ENCODE measurements around the gene SDHAF3. TPM values are rescaled to one million over a fixed set of nuclear protein-coding genes. Genes with fewer than 3 reads are reported as not detected.
A peak's percentile ranks its signal among the peaks of the same experiment; 100 is the strongest.

SDHAF3 gene
- total RNA-seq, 4 donors from 2014 or later, result 6.4 to 20.8 (median 11.3) TPM

GRCh38 chr7:97167176-97167575 is 49.7 kb downstream of the SDHAF3 start:
- Histone ChIP-seq H3K27ac (no peak overlapping the region), H3K27me3 (no peaks in the 10 kb centered on the region), H3K36me3 (no peaks in the 10 kb centered on the region), H3K4me1 (no peaks in the 10 kb centered on the region), H3K9me3 (no peaks in the 10 kb centered on the region), H3K4me3 (replicated peaks in 1 of 3) (no peak overlapping the region)
- intact Hi-C loops (cut with DNase I), result no loop called here
- no peak for DNase-seq
- WGBS, 2 donors, result 90 to 91% methylated on average over 4 of the region's 4 CpGs
- no peak for TF ChIP-seq CTCF (IDR thresholded peaks at IDR 0.05)
- no peak for TF ChIP-seq POLR2A (IDR thresholded peaks at IDR 0.05)

- Histone ChIP-seq H3K36me3 (no peaks in the 10 kb centered on the region), H3K4me3 (replicated peaks in 1 of 3) (no peak overlapping the region), H3K9me3 (no peaks in the 10 kb centered on the region), H3K4me1 (no peaks in the 10 kb centered on the region), H3K27ac (no peak overlapping the region), H3K27me3 (no peaks in the 10 kb centered on the region)
- intact Hi-C loops (cut with DNase I), result no loop called here
- TF ChIP-seq CTCF (IDR thresholded peaks at IDR 0.05) (no peak), POLR2A (IDR thresholded peaks at IDR 0.05) (no peak)
- WGBS, 2 donors, result 64 to 65% methylated on average over 3 of the region's 3 CpGs
- no peak for DNase-seq
Measured at GRCh38 chr7:97167749-97168148, 50.3 kb downstream of the SDHAF3 start.

GRCh38 chr7:97174303-97174702 is 56.8 kb downstream of the SDHAF3 start:
- Histone ChIP-seq H3K27ac (no peak overlapping the region), H3K36me3 (no peaks in the 10 kb centered on the region), H3K27me3 (no peaks in the 10 kb centered on the region), H3K4me1 (no peaks in the 10 kb centered on the region), H3K9me3 (no peaks in the 10 kb centered on the region), H3K4me3 (replicated peaks in 1 of 3) (no peak overlapping the region)
- no peak for TF ChIP-seq POLR2A (IDR thresholded peaks at IDR 0.05)
- no peak for TF ChIP-seq CTCF (IDR thresholded peaks at IDR 0.05)
- intact Hi-C loops (cut with DNase I), result no loop called here
- no peak for DNase-seq

- 3 to 6% methylated on average over 2 of the region's 2 CpGs for WGBS, 2 donors
Measured at GRCh38 chr7:97179454-97180104, 62.1 kb downstream of the SDHAF3 start.

More at GRCh38 chr7:97179454-97180104, 62.1 kb downstream of the SDHAF3 start:
- no peak overlapping the region for H3K4me3 ChIP-seq (replicated peaks in 1 of 3)
- H3K27me3 ChIP-seq, result no peaks in the 10 kb centered on the region
- intact Hi-C loops (cut with DNase I), result loop anchor here (2.0 kb wide), 1 partner anchor 75 kb away; no protein-coding TSS in a partner anchor
- H3K27ac ChIP-seq, result no peak overlapping the region
- no peaks in the 10 kb centered on the region for H3K36me3 ChIP-seq
- H3K9me3 ChIP-seq, result no peaks in the 10 kb centered on the region
- TF ChIP-seq CTCF (IDR thresholded peaks at IDR 0.05) (peak; percentile 20 to 83 (median 50)), POLR2A (IDR thresholded peaks at IDR 0.05) (no peak)
- DNase-seq, result peak; percentile 36 to 46
- no peaks in the 10 kb centered on the region for H3K4me1 ChIP-seq

Measured in thyroid gland (tissue), 4 donors.